HG03378 (cell line): Measurements from ENCODE around the gene MED12L.
A peak's percentile ranks its signal among the peaks of the same experiment; 100 is the strongest.

Experiments
- ATAC-seq: cut with Tn5 transposase; IDR thresholded peaks from one replicate; pipeline ENCODE4 v1.9.1; 2021; ENCODE audit warnings: mild to moderate bottlenecking, moderate library complexity; ENCODE audit not compliant: unreplicated experiment

Gene MED12L

DNA sequence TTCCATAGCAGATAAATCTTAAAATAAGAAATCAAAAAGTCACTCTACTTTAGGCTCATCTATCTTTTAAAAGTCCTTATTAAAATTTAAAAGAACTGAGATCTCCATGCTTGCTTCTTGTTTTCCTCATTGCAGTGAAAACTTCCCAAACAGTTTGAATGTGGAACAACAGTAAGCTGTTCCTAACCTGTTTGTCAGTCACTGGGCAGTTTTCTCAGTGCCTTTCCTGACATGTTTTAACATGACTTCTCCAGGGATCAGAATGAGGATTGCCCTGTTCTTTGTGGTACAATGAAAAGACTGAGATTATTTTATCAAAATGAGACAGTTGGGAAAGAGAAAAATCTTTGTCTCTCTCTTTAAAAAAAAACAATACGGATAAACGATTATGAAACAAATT lies 230.4 kb downstream of the MED12L start:
- ATAC-seq: no peak

DNA sequence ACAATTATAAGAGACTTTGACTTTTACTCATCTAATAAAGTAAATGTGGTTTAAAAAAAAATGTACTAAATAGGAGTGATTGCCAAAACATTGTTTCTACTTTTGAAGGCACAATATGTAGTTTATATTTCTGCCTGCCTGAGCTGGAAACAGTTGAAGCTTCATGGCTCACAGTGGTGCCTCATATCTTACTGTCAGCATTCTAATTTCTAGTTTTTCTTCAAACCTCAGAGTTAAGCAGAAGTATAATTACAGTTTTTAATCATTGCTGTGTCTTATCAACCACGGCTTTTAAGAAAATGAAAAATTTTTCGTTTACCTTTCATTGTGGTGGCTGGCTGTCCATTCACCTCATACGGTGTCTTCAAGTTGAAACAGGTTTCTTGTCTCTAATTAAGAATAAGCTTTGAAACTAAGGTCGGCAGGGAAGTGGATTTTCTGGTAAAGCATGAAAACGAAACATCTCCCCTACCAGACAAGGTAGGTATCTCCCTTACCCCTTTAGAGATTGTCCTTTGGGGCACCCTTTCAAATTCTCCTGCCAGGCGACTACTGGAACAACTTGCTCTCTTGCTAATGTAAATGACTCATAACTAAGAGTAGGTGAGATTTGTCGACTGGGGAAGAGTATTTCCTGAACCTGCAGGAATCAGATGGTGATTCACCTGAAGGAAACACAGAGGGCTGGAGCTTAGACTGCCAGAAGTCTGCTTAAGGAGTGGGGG lies 231.0 kb downstream of the MED12L start, which contains the start of gene GPR87:
TSS of gene GPR87 (minus strand) at position 554 of the 725 bp plus-strand sequence. CDS start 16,720 bp downstream, outside the sequence.
- ATAC-seq: no peak

DNA sequence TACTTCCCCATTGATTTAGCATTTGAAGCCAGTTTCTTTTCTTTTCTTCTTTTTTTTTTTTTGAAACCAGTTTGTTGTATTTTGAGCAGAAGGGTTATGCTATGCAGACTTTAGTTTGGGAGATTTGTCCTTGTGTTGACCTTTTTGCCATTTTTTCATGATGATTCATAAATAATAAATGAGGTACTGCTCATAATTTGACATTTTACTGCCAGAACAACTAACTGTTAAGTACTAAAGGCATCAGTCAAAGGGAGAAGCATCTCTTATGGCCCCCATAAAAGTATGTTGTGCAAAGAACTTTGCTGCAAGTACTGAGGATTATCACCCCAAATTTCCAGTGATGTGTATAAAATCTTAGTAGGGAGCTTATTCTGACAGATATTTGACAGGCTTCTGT lies 232.8 kb downstream of the MED12L start:
- ATAC-seq: no peak

DNA sequence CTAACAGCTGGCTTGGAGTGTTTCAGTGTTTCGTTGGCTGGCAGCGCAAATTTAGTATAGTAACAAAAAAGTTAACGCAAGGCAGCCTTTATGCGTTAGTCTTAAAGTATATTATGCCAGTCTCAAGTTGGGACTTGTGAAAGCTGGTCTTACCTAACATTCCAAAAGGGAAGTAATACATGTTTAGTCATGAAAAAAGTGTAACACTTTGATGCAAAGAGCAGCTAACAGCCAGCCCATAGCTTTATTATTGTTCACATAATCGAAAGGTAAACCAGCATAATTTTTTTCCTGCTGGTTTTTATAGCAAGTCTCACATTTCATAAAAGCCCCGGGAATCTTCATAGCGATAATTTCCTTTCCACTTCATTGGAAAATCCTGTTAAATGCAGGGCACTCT lies 233.5 kb downstream of the MED12L start:
- ATAC-seq: no peak

DNA sequence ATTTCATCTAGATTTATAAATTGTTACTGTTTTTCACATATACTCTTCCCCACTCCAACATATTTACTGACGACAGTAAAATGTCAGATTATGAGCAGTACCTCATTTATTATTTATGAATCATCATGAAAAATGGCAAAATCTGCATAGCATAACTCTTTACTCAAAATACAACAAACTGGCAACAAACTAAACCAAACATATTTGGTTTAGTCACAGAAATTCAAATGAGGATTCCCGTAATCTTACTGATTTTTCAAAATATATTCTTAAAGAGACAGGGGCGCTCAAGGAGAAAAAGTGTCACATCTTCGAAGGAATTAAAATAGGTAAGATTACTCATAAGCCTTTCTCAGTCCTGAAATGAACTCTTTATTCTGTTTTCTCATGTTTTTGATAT lies 234.2 kb downstream of the MED12L start:
- ATAC-seq: no peak

DNA sequence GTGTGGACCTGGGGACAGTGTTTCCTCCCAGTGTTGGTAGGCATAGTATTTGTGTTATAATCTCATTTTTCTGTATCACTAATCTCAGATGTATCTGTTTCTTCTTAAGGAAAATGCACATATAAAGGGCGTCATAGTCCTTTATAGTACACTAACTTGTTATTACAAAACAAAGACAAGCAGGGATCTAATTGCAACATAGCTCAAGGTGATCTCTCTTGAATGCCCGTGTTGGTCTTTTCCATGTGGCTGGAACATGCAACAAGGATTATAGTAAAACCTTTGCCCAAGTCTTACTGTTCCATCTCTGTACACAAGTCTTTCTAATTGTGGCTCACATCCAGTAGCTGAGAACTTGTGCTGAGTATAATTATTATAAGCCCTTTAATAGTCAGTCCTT lies 234.7 kb downstream of the MED12L start:
- ATAC-seq: no peak

DNA sequence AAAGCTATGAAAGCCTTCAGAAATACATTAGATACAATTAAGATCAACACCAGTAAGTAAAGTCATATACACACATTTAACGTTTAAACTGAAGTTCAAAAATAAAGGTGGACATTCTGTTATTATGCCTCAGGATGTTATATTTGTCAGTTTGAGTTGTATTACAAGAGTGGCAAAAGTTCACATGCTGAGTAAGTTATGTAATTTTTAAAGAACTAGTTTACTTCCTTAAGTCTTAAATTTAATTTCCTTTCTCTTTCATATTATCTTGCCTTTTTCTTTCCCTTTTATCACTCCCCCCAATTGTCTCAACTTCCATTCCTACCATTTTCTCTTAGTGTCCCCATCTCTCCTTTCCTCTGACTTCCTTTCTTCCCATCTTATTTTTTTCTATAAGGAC lies 236.1 kb downstream of the MED12L start:
- ATAC-seq: no peak

DNA sequence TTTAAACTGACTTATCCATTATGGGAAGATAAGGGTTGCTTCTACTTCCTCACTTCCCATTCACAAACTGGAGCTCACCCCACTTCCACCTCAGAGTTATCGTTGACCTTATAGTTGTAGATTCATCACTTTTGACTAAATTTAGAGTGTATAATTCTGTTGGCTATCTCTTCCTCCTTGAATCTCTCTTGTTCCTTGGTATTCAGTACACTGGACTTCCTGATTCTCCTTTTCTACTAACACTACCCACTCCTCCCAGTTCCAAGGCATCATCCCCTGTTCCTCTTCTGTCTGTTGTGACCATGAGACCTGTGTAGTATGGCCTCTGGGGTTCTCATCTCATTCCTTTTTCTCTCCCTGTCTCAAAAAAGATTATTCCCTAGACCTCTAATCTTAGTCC lies 237.0 kb downstream of the MED12L start:
- ATAC-seq: no peak

DNA sequence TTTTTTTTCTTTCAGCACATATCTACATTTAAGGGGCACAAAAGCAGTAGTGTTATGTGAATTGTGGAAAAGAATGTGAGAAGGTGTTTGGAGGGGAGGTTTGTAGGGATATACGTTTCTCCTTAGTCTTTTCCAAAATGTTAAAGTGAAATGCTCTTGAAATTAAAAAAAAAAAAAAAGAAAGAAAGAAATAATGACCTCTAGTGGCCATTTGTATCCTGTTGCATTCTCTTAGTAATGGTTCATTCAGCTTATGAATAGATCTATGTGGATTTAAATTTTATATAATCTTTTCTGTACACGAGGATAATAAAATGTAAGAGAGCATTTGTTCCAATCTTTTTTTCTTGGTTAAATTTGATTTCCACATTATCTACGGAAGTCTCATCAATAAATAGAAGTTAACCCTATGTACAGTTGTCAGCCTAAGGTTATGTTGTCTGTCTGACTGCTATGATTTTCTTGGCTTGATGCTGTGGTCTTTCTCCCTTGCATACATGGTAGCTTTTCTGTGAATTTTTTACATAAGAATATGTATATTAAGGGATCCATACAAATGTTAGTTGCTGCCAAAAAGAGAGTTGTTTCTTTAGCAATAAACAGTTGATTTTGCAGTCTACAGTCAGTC lies 242.2 kb downstream of the MED12L start:
- ATAC-seq: no peak

DNA sequence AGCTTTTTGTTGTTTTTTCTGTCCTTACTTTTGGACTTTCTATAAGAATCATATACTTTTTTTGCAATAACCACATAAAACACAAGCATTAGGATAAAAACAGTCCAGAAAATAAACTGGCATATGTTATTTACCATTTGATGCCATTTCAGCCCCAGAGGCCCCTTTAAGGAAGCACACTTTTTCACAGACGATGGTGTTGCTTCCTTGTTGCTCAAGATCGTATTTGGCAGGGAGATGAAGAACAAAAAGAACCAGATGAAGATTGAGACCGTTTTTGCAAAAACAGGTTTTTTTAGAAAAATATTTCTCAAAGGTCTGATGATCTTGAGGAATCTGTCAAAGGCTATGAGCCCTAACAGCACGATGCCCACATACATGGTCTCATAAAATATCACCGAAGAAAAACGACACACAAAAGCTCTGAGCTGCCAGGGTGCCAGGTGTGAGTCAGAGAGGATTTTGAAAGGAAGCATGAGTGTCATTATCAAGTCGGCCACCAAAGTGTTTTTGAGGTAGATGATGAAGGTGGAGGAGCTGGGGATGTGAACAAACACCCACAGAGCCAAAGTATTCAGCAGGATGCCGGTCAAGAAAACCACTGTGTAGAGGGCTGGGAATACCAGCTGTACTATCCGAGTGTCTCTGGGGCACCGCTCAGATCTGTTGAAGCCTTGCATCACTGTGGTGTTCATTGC lies 243.0 kb downstream of the MED12L start:
- no peak for ATAC-seq

DNA sequence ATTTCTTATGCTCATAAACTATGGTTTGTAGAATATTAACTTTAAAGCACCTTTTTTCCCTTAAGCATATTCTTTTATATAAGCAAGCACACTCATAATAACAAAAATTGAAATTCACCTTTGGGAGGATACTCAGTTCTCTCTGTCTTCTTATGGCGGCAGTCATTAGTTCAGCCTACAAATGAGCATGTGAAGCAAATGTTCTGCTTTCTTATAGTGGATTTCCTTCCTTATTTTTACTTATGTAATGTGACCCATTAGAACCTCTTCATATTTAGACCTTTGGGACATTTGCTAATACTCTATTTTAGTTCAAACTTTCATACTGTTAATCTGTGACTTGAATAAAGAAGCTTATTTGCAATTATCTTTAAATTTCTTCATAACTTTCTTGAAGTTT lies 243.9 kb downstream of the MED12L start, which contains the start of gene P2RY13:
TSS of gene P2RY13 (minus strand) at position 187 of the 400 bp plus-strand sequence. CDS start at position 166, 21 bp downstream.
- ATAC-seq: no peak

DNA sequence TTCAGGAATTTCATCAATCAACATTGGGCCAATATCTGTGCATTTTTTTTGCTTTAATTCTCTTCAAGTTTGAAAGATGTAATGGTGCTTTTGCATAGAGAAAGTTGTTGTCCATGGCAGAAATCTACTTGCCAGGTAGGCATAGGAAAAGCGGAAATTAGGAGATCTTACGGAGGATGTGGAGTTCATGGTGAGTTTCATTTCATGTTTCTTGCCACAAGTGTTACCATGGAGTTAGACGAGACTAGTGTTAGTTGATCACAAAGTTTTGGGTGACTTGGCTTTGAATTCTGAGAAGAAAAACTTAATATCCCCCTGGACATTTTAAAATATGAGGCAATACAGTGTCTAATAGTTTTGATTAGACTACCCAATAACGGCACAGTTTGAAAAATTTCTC lies 244.9 kb downstream of the MED12L start:
- no peak for ATAC-seq

DNA sequence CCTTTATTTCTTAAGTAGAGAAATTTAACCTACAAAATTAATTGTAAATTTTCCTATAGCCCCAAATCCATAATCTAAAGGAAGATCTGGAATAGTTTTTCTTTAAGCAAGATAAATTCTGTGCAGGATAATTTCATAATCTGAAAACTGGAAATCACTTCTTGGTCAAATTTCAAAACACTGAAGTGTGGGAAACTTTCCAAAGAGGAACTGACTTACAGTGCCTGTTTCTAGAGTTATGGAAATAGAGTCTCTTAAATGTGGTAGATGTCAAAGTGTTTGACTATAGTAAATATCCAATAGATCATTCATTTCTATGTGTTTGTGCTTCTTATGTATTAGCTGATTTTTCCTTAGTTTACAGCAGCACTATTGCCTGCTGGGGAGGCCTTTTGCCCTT lies 245.4 kb downstream of the MED12L start:
- ATAC-seq: no peak

DNA sequence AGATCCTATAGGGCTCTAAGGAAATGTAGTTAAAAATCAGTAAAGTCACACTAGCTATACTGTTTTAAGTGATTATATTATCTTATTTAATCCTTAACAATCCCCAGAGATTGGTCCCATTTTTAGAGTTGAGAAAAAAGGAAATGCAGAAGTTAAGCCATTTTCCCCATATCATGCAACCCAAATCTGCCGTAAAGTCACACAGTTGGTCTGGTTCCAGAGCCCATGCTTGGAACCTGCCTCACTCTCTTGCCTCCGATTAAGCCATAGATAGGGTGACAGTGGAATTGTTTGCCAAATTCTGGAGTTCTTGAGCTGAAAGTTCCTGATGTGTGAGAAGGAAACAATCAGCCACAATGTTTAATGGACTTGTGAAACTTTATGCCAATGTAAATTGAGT lies 246.2 kb downstream of the MED12L start:
- no peak for ATAC-seq

DNA sequence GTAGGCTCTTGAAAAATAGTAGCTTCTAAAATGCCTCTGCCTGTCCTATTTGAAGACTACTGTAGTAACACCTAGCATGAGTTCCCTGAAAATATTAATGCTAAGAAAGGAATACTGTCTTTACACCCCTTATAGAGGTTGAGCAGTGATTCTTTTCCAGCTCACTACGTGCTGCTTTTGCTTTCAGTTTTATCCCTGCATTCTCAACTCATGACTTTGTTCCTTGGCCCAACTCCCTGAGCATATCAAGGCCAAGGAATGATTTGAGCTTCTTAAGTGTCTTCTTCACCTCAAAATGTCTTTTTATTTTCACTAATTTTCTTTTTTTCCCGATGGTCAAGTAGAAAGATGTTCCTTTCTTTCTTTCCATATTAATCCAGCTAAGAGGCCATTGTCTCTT lies 260.4 kb downstream of the MED12L start:
- no peak for ATAC-seq

DNA sequence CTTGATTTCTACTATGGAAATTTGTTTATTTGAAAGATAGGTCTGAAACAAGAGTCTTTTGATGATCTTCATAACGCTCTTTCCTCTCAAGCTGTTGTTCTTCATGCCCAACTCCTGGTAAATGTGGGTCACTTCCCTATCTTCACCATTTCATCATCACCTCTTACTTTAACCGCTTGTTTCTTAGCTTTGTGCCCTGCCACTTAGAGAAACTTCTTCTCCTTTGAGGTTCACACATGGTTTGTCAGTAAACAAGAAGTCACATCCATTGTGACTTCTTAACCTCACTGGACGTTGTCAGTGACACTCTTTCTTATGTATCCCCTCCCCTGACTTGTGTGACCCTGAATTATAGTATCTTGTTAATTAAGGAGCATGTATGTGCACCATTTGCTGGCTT lies 260.8 kb downstream of the MED12L start:
- ATAC-seq: no peak

DNA sequence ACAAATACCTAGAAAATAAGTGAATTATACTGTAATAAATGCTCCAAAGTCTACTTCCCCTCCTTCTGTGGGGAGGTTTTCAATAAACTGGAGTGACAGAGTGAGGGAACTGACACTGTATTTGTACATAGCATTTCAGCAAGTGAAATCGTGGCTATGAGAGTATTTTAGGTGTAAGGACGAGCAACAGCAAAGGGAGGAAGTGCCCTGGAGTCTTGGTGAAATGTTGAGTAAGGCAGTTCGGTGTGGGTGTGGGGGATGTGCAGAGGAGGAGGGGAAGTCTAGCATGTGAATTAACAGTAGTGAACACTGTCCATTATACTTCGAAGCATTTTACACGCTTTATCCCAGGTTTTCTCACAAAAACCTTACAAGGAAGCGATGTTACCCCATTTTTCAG lies 262.0 kb downstream of the MED12L start:
- no peak for ATAC-seq

DNA sequence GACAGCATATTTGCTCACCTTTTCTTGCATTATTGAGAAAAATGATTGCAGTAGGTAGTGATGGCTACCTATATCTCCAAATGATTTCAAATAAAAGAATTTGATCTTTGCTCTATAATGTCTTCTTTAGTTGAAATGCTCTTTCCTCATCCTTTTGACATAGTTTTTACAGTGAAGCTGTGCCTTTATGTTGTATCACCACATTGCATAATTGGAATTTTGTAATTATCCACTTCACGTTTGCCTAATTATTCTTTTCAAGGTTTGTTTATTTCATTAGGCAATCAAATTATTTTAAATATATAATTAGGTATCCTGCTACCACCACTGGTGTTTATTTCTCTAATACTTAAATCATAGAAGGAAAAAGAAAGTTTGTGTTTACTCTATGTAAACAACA lies 265.2 kb downstream of the MED12L start:
- no peak for ATAC-seq

DNA sequence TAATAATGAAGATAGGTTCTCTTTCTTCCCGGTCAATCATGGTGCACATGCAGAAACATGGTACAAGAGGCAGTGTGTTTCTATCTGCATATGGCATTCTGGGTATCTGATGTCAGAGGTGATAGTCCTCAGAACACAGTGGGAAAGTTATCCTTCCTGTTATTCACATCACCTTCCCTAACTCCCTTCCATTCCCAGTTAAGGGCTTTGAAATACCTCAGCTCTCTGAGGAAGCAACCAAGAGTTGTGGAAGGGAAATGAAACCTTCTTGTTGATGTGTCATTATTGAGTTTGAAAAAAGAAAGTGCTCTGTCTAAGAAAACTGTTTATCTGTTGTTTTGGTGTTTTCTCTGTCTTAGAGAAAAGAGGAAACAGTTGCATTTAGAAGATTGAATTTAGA lies 265.8 kb downstream of the MED12L start:
- peak; percentile 80 for ATAC-seq

DNA sequence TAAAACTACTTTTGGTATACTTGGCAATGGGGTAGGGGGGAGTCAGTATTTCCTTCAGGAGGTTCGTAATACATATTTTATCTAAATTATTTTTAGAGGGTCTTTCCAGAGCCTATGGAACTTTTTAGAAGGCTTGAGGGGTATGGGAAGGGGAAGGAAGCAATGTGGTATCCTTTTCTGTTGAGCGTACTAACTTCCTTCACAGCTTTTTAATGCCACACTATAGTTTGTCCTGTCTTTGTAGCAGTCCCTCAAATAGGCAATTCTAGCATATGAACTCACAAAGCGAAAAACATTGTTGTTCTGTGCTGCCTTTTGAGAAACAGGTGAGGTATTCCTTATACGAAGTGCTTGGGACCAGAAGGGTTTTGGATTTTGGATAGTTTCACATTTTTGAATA lies 266.2 kb downstream of the MED12L start:
- no peak for ATAC-seq

DNA sequence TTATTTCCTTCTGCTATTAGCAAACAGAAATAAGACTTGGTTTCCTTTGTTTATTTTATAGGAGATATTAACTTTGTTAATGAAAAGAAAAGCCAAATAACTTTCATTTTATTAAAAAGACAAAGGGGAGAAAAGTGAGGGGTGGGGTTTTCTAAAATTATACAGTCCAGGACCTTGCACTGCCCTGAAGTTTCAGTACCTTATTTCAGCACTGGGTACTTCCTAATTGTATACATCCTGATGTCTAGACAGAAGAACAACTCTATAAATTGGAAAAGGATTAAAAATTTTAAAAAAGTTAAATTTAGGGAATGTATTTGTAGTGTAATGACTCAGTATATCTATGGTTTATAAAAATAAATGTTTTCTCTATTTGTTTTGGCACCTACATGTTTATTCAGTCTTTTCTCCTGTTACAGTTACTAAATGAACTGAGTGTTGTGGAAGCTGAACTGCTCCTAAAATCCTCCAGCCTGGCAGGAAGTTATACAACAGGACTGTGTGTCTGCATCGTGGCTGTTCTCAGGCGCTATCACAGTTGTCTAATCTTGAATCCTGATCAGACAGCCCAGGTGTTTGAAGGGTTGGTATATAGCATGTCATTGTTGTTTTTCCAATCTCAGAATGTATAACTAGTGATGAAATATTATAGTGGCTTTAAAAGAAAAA lies 271.5 kb downstream of the MED12L start:
- ATAC-seq: no peak
